ENCODE data around the gene UNC45B.
"Not testable (repeated sequence)": the region's sequence is repeated elsewhere in the genome, so short reads cannot be mapped to it uniquely, and the experiment has no call there.

The UNC45B gene

DNA sequence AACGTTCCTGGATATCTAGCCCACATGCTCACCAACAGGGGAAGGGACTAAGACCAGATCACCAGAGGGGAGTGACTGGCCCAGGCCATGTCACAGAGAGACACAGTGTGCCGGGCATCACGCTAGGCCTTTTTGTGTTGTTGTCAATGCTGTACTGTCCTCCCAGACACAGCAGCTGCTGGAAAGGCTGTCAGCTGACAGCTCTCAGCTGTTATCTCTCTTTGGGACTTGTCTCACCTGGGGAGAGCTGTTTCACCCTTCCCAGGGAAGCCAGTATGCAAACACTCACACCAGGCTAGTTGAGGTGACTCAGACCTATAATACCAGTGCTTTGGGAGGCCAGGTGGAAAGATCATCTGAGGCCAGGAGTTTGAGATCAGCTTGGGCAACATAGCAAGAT, 19.4 kb downstream of the UNC45B start:
- in situ Hi-C loops (cut with MboI; ENCODE audit: low sequenced_read_pairs): loop anchor here (25.0 kb wide), 1 partner anchor 370 kb away; the partner anchor contains the start of gene SLFN12L

DNA sequence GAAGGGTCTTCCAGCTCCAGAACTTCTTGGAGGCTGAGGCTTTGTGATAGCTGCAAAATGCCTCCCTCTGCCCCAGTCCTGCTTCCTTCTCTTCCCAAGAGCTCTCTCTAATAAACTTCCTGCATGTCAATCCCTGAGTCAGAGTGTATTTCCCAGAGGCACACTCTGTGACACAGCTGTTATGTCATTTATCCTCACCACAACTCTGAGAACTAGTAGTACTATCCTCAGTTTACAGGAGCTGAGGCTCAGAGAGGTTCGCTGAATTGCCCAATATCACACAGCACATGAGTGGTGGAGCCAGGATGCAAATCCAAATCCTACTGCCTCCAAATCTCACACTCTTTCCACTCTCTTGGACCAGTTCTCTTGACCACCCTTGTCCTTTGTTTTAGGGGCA, 20.0 kb downstream of the UNC45B start:
- in situ Hi-C loops (cut with MboI; ENCODE audit: low sequenced_read_pairs): loop anchor here (25.0 kb wide), 1 partner anchor 370 kb away; the partner anchor contains the start of gene SLFN12L

DNA sequence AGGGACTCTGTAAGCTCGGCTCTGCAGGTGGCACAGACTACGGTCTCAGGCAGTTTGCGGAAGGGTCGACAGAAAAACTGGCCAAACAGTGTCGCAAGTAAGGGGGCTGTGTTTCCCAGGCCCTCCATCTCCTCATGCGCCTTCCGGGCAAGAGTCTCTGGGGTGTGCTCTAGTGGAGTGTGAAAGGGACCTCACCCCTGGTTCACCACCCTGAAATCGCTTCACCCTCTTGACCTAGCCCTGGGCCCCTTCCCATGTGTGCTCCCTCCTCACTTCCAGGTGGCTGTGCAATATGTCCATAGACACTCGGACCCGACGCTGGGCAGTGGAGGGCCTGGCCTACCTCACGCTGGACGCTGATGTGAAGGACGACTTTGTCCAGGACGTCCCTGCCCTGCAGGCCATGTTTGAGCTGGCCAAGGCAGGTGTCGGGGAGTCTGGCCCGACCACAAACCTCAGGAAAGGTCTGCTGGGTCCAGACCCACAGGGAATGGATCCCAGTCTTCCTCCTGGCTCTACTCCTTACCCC, 22.3 kb downstream of the UNC45B start:
- in situ Hi-C loops (cut with MboI; ENCODE audit: low sequenced_read_pairs): loop anchor here (25.0 kb wide), 1 partner anchor 367 kb away; the partner anchor contains the start of gene SLFN12L

DNA sequence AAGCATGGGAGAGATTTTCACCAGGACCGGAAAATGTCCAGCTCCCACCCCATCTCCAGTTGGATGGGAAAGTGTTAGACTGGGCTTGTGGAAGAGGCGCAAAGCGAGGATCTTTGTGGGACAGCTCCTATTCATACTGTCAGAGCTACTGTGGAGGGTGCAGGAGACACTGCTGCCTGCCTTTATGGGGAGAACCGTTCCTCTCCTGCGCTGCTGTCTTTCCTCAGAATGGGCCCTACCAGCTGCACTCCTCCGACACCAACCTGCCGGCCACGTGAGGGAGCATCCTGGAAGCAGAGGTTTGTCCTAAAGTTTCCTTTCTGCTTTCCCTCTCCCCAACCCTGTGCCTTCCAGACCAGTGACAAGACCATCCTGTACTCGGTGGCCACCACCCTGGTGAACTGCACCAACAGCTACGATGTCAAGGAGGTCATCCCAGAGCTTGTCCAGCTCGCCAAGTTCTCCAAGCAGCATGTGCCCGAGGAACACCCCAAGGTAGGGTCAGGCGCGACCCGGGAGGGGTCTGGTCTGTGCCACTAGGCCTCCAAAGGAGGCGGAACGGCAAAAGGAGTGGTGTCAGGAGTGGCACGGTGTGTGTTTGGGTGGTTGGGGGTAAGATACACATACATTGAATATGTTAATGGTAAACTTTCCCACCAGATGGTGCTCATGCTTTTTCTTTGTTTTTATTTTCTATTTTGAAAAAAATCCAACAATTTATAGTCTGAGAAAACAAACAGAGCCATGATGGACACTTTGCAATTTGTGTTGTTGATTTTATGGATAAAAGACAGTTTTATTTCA, 23.6 kb downstream of the UNC45B start:
- in situ Hi-C loops (cut with MboI; ENCODE audit: low sequenced_read_pairs): loop anchor here (25.0 kb wide), 1 partner anchor 366 kb away; the partner anchor contains the start of gene SLFN12L

DNA sequence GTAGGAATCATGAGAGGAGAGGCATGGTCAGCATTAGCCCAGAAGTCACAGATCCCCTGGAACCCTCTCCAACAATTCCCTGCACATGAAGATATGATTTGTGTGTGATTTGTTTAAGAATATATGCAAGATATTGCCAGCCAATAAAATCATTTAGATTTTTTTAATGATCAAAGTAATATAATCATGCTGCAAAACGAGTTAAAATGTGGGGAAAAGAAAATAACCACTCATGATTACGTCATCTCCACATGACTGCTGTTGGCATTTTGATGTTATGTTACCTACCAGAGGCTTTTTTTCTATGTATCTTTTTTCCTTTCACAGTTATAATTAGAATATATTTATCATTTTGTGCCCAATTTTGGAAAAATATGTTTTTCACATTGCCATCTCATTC, 24.2 kb downstream of the UNC45B start:
- in situ Hi-C loops (cut with MboI; ENCODE audit: low sequenced_read_pairs): loop anchor here (25.0 kb wide), 1 partner anchor 365 kb away; the partner anchor contains the start of gene SLFN12L

DNA sequence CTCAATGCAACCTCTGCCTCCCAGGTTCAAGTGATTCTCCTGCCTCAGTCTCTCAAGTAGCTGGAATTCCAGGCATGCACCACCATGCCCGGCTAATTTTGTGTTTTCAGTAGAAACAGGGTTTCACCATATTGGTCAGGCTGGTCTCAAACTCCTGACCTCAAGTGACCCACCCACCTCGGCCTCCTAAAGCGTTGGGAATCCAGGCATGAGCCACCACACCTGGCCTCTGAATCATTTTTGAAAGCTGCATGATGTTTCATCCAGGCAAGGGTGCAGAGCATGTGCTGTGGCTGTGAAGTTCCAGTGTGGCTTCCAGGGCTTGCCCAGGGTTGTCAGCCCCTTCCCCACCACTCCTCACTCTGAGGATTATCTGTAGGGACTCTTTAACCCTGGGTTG, 24.7 kb downstream of the UNC45B start:
- in situ Hi-C loops (cut with MboI; ENCODE audit: low sequenced_read_pairs): loop anchor here (25.0 kb wide), 1 partner anchor 365 kb away; the partner anchor contains the start of gene SLFN12L

DNA sequence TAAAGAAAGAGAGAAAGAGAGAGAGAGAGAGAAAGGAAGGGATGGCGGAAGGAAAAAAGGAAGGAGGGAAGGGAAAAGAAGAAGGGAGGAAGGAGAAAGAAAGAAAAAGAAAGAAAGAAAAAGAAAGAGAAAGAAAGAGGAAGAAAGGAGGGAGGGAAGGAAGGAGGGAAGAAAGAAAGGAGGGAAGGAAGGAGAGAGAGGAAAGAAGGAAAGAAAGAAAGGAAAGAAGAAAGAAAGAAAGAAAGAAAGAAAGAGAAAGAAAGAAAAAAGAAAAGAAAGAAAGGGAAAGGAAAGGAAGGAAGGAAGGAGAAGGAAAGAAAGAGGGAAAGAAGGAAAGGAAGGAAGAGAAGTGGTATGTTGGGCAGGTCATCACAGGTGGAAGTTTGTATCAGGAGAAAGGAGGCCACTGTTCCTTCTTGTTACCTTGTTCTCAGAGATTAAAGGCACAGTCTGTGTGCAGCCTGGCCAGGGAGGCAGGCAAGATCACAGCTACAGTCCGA, 27.3 kb downstream of the UNC45B start:
- in situ Hi-C loops (cut with MboI; ENCODE audit: low sequenced_read_pairs): loop anchor here (25.0 kb wide), 1 partner anchor 362 kb away; the partner anchor contains the start of gene SLFN12L

DNA sequence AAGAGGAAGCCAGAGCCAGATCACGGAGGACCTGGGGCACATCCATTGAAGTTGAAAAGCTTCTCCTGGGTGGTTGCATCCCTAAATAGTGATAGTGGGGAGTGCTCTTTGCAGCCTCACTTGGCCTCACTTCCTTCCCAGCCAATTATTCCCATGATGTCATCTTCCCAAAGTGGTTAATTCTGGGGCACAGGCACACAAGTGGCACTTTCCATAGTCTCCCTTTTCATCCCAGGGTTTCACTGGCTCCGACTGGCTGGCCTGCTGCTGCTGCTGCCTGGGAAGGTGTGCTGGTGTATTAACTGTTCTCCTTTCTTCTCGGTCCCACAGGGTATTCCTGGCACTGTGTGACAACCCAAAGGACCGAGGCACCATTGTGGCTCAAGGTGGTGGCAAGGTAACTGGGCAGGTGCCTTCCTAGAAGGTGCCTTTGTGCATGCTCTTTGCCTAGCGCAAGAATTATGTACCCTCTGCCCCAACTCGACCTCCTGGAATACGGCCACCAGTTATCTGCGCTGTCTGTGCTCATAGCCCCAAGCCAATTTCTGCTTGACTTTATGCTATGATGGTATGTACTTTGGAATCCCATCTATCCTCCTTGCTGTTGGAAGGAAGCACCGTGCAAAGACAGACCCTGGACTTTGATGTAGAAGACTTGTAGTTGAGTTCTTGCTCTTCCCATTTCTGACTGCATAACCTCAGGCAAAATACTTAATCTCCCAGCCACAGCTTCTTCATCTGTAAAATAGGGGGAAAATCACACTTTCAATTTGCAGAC, 28.2 kb downstream of the UNC45B start:
- in situ Hi-C loops (cut with MboI; ENCODE audit: low sequenced_read_pairs): no loop called here

DNA sequence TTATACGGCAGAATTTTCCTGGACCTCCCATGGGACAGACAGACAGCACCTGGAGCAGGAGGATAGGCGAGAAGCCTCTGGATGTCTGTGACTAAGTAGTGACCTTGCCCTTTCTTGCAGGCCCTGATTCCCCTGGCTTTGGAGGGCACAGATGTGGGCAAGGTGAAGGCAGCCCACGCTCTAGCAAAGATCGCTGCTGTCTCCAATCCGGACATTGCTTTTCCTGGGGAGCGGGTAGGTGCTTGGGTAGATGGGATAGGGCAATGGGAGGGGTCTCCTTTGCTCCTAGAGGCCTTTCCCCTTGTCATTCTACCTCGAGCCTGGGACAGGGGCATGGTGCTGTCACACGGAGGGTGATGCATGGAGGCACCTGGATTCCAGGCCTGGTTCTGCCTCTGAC, 29.3 kb downstream of the UNC45B start:
- in situ Hi-C loops (cut with MboI; ENCODE audit: low sequenced_read_pairs): no loop called here

DNA sequence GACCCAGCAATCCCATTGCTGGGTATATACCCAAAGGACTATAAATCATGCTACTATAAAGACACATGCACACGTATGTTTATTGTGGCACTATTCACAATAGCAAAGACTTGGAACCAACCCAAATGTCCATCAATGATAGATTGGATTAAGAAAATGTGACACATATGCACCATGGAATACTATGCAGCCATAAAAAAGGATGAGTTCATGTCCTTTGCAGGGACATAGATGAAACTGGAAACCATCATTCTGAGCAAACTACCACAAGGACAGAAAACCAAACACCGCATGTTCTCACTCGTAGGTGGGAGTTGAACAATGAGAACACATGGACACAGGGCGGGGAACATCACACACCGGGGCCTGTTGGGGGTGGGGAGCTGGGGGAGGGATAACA, 31.8 kb downstream of the UNC45B start:
- in situ Hi-C loops (cut with MboI; ENCODE audit: low sequenced_read_pairs): not testable (repeated sequence)

DNA sequence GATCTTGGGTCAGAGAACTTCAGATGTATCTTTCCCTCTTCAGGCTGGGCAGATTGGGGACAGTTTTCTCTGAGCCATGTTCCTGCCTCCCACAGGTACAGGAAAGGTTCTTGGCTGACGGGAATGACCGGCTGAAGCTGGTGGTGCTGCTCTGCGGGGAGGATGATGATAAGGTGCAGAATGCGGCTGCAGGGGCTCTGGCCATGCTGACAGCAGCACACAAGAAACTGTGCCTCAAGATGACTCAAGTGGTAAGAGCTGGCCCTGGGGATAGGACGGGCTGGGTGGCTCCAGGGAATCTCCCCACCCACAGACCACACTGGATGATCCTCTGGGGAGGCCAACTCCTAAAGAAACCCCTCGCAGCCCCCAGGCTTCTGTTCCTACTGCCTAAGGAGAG, 35.7 kb downstream of the UNC45B start:
- in situ Hi-C loops (cut with MboI; ENCODE audit: low sequenced_read_pairs): no loop called here

DNA sequence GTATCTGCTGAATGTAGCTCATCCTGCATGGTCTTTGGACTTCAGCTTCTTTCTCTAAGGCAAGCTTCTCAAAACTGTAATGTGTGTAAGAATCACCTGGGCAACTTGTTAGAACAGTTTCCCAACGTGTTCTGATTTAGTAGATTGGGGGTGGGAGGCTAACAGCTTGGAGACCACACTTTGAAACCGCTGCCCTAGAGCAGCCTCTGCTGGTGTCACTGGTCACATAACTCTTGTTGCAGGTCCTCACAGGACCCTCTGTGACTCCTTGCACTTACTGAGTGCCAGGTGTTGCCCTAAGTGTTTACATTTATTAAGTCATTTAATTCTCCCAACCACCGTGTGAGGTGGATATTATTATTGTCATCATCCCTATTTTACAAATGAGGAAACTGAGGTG, 36.7 kb downstream of the UNC45B start:
- in situ Hi-C loops (cut with MboI; ENCODE audit: low sequenced_read_pairs): no loop called here

DNA sequence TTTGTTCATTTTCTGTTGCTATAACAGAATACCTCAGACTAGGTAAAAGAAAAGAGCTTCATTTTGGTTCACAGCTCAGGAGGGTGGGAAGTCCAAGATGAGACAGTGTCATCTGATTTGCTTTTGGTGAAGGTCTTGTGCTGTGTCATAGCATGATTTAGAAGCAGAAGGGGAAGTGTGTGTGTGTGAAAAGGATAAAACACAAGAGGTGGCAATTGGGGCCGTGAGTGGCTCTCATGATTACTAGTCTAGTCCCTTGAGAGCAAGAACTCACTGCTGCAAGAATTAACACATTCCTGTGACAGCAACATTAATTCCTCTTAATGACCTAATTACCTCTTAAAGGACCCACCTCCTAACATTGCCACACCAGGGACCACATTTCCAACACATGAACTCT, 38.2 kb downstream of the UNC45B start:
- in situ Hi-C loops (cut with MboI; ENCODE audit: low sequenced_read_pairs): no loop called here

DNA sequence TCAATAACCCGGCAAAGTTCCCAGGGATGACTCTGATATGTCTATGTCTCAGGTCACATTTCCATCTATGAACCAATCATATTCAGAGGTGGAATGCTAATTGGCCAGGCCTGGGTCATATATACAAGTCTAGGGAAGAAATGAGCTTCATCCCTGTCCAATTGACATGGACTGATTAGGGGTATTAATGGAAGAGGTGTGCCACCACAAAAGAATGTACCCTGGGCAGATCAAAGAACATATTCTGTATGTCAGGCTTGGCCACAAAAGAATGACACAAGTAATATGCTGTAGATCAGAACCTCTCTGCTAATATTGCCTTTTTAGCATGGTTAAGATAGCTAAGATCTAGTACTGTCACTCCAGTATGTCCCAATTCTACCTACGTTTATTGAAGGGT, 39.9 kb downstream of the UNC45B start:
- in situ Hi-C loops (cut with MboI; ENCODE audit: low sequenced_read_pairs): no loop called here

DNA sequence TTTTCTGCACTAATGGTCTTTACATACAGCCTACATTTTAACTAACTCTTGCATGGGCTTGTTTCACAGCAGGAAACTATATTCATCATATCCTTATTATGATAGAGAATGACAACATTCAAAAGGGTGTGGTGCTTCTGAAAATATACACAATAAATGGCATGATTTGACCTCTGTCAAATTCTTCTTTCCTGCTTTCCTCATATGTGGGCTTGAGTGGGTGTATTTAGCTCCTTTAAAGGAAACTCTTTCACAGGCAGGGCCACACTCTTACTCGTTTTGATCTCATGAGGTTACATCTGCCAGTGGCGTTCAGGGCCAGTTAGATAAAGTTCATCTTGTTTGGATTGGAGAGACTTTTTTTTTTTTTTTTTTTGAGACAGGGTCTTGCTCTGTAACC, 40.5 kb downstream of the UNC45B start:
- in situ Hi-C loops (cut with MboI; ENCODE audit: low sequenced_read_pairs): no loop called here

DNA sequence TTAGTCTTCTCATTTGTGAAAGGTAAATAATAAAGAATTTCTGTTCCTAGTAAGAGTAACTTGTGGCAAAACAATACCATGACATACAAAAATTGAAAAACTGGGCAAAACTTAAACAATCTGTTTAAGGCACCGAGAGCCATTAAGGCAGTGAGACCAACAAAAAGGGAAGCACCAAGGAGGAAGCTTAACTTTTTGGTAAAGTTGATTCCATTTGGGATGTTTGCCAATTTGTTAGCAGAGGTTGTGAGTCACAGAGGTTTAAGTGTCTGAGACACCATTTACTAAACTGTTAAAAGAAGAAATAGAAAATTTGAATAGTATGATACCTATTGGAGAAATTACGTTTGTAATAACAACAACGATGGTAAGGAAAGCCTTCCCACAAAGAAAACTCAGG, 41.7 kb downstream of the UNC45B start:
- in situ Hi-C loops (cut with MboI; ENCODE audit: low sequenced_read_pairs): no loop called here

DNA sequence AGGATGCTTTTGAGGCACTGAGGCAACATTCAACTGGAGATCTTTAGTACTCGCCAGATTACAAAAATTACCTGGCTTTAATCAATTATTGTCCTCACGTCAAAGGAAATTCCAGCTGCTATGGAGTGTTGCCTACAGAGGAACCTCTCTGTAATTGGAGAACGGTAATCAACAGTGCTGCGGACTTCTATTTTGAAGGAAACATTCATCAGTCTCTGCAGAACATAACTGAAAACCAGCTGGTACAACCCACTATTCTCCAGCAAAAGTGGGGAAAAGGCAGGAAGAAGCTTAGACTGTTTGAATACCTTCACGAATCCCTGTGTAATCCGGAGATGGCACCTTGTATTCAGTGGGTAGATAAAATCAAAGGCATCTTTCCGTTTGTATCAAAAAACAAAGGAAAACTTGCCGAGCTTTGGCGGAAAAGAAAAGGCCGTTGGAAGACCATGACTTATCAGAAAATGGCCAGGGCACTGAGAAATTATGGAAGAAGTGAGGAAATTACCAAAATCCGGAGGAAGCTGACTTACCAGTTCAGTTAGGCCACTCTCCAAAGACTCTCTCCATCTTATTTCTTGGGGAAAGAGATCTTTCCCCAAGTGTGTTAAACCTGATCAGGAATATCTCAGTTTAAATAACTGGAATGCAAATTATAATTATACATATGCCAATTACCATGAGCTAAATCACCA, 43.5 kb downstream of the UNC45B start:
- in situ Hi-C loops (cut with MboI; ENCODE audit: low sequenced_read_pairs): no loop called here

DNA sequence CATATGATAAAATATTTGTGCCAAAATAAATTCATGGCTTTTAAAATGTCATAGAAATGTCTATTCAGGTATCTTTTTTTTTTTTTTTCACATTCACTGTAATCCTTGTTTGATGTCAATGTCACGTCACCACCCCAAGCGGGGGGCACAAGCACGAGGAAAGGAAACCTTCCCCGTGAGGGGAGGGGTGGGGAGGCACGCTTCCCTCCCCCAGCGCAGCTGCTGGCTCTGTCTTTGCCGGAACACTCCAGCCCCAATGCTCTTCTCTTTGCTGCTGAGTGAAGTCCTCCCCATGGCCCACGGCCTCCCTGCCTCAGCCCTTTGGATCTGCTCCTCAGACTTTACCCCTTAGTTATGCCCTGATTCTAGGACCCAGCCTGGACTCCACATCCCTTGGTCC, 45.1 kb downstream of the UNC45B start:
- in situ Hi-C loops (cut with MboI; ENCODE audit: low sequenced_read_pairs): no loop called here

DNA sequence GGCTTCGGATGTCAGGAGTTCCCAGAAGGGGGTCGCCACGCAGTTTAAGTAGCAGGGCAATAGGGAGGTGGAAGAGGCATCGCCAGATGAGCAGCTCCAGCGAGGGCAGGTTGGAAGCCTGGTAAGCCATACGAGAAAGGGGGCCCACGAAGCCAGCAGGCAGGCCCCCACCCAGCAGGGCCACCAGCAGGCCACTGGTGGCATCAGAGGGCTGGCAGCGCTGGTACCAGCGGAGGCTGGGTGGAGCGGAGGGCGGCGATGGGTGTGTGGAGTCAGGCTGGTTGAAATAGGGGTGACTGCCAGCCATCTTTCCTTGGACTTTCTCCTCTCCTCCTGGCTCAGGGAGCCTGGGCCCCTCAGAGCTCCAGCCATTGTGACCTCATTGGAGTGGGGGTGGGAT, 46.4 kb downstream of the UNC45B start, which contains the start of gene SLC35G3:
SLC35G3 (minus strand) TSS at position 393 of the 400 bp plus-strand sequence; CDS start at position 307, 86 bp downstream.
- in situ Hi-C loops (cut with MboI; ENCODE audit: low sequenced_read_pairs): not testable (repeated sequence)

DNA sequence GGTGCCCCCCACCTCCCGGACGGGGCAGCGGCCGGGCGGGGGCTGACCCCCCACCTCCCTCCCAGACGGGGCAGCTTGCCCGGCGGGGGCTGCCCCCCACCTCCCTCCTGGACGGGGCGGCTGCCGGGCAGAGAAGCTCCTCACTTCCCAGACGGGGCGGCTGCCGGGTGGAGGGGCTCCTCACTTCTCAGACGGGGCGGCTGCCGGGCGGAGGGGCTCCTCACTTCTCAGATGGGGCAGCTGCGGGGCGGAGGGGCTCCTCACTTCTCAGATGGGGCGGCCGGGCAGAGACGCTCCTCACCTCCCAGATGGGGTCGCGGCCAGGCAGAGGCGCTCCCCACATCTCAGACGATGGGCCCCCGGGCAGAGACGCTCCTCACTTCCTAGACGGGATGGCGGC, 47.4 kb downstream of the UNC45B start:
- in situ Hi-C loops (cut with MboI; ENCODE audit: low sequenced_read_pairs): not testable (repeated sequence)
